Breast epithelium (tissue), 4 donors: ENCODE data around the gene HFE. TPM values are rescaled to one million over a fixed set of nuclear protein-coding genes. Genes with fewer than 3 reads are reported as not detected.
"Not testable (repeated sequence)": the region's sequence is repeated elsewhere in the genome, so short reads cannot be mapped to it uniquely, and the experiment has no call there.

ENCODE experiments used
- DNase-seq, 2 donors: peaks; one replicate each; pipeline ENCODE4 v3.0.0-alpha.2; 2019; ENCODE audit warnings: low spot score in 2 of 2
- H3K27ac ChIP-seq, 2 donors: fragments of 200-600 bp; sonication (generic) in 1 of 2; one replicate each; pipeline ENCODE4 v1.5.1; 2016 to 2019; ENCODE audit warnings: mild to moderate bottlenecking in 1 of 2
- H3K27me3 ChIP-seq, 2 donors: fragments of 200-600 bp; sonication (generic) in 1 of 2; one replicate each; pipeline versions ENCODE4 v1.5.1 to v1.6.0; 2017 to 2019; ENCODE audit warnings: control low read depth in 1 of 2, mild to moderate bottlenecking in 1 of 2
- H3K36me3 ChIP-seq: fragments of 200-600 bp; one replicate; pipeline ENCODE4 v1.5.1; 2019
- H3K4me1 ChIP-seq, 2 donors: fragments of 200-600 bp; sonication (generic); one replicate each; pipeline ENCODE4 v1.5.1; 2016 to 2019; ENCODE audit warnings: control low read depth in 1 of 2
- H3K4me3 ChIP-seq, 3 donors: fragments of 200-600 bp; sonication (generic); 1 replicate in 2 of 3; 2 replicates in 1 of 3; pipeline ENCODE4 v1.5.1; 2016 to 2019; ENCODE audit warnings: mild to moderate bottlenecking in 3 of 3, moderate library complexity in 2 of 3
- H3K9me3 ChIP-seq, 2 donors: fragments of 200-600 bp; sonication (generic) in 1 of 2; one replicate each; pipeline ENCODE4 v1.5.1; 2016 to 2019; ENCODE audit warnings: control low read depth in 1 of 2
- CTCF ChIP-seq, 3 donors: fragments of 450-650 bp; IDR thresholded peaks; one replicate each; pipeline ENCODE4 v1.5.1; 2016 to 2017; ENCODE audit warnings: antibody characterized with exemption in 3 of 3, mild to moderate bottlenecking in 3 of 3, moderate library complexity in 3 of 3
- POLR2A ChIP-seq: fragments of 450-650 bp; IDR thresholded peaks from one replicate; pipeline ENCODE4 v1.6.1; 2016; ENCODE audit warnings: antibody characterized with exemption, mild to moderate bottlenecking, moderate library complexity
- POLR2AphosphoS5 ChIP-seq, 3 donors: sonication (generic); formaldehyde crosslinking; IDR thresholded peaks; one replicate each; pipeline ENCODE4 v1.6.1; 2017; ENCODE audit warnings: antibody characterized with exemption in 3 of 3
- intact Hi-C: fragments of 100-400 bp; cut with DNase I; formaldehyde crosslinking; loops from one replicate; pipeline ENCODE4 v1.15.1; 2023; ENCODE audit warnings: low total_unique reads
- total RNA-seq, 3 donors: library from RNA; depleted of rRNA; stranded (reverse); fragments of >200 nt; gene quantifications; one replicate each; pipeline ENCODE4 v1.1.0, GENCODE V29; 2016

Gene HFE
- total RNA-seq, 3 donors from 2014 or later: 5.6 to 9.4 (median 8.6) TPM

- Histone ChIP-seq H3K4me1 (no peaks in the 10 kb centered on the region), H3K36me3 (no peaks in the 10 kb centered on the region), H3K4me3 (peak overlapping the region; percentile 46 to 67 (median 62)), H3K9me3 (no peaks in the 10 kb centered on the region), H3K27me3 (no peaks in the 10 kb centered on the region), H3K27ac (peak overlapping the region; percentile 91 to 94)
- peak; percentile 70 to 86 for DNase-seq
- no peak for TF ChIP-seq CTCF (IDR thresholded peaks at IDR 0.05)
- TF ChIP-seq POLR2A: peak; percentile 62
- peak; percentile 47 to 75 (median 71) for TF ChIP-seq POLR2AphosphoS5 (IDR thresholded peaks at IDR 0.05)
- intact Hi-C loops: no loop called here
These were observed 41.9 kb upstream of the HFE start for GRCh38 chr6:26045065-26045927.

GRCh38 chr6:26045928-26046368, 41.3 kb upstream of the HFE start:
- Histone ChIP-seq H3K4me3 (peak overlapping the region in 1 of 3 donors; percentile 67), H3K4me1 (no peaks in the 10 kb centered on the region), H3K9me3 (no peaks in the 10 kb centered on the region), H3K27ac (peak overlapping the region in 1 of 2 donors; percentile 94), H3K36me3 (no peaks in the 10 kb centered on the region), H3K27me3 (no peaks in the 10 kb centered on the region)
- intact Hi-C loops: no loop called here
- no peak for TF ChIP-seq POLR2AphosphoS5 (IDR thresholded peaks at IDR 0.05)
- no peak for TF ChIP-seq CTCF (IDR thresholded peaks at IDR 0.05)
- no peak for TF ChIP-seq POLR2A
- DNase-seq: no peak

GRCh38 chr6:26047329-26047728, 39.9 kb upstream of the HFE start:
- intact Hi-C loops, DNase-seq, H3K27me3 ChIP-seq, H3K27ac ChIP-seq, H3K9me3 ChIP-seq, H3K4me3 ChIP-seq, H3K4me1 ChIP-seq, H3K36me3 ChIP-seq: not testable (repeated sequence)

- intact Hi-C loops: no loop called here
These were observed 38.6 kb upstream of the HFE start for GRCh38 chr6:26048590-26048989.

GRCh38 chr6:26051665-26052310, 35.4 kb upstream of the HFE start:
- Histone ChIP-seq H3K36me3 (no peaks in the 10 kb centered on the region), H3K4me1 (no peaks in the 10 kb centered on the region), H3K4me3 (no peak overlapping the region), H3K27ac (no peak overlapping the region), H3K9me3 (no peaks in the 10 kb centered on the region), H3K27me3 (no peaks in the 10 kb centered on the region)
- intact Hi-C loops: no loop called here
- TF ChIP-seq POLR2A (no peak), CTCF (IDR thresholded peaks at IDR 0.05) (no peak), POLR2AphosphoS5 (IDR thresholded peaks at IDR 0.05) (no peak)
- no peak for DNase-seq

More at GRCh38 chr6:26048590-26048989, 38.6 kb upstream of the HFE start:
- no peak overlapping the region for H3K27ac ChIP-seq
- no peak overlapping the region for H3K4me3 ChIP-seq
- TF ChIP-seq POLR2AphosphoS5 (IDR thresholded peaks at IDR 0.05): no peak
- no peak for TF ChIP-seq POLR2A
- TF ChIP-seq CTCF (IDR thresholded peaks at IDR 0.05): no peak
- no peaks in the 10 kb centered on the region for H3K36me3 ChIP-seq
- no peaks in the 10 kb centered on the region for H3K4me1 ChIP-seq
- no peak for DNase-seq
- no peaks in the 10 kb centered on the region for H3K9me3 ChIP-seq
- H3K27me3 ChIP-seq: no peaks in the 10 kb centered on the region

- H3K27ac ChIP-seq, DNase-seq, intact Hi-C loops, H3K36me3 ChIP-seq, H3K27me3 ChIP-seq, H3K4me1 ChIP-seq, H3K9me3 ChIP-seq, H3K4me3 ChIP-seq: not testable (repeated sequence)
These were observed 34.4 kb upstream of the HFE start for GRCh38 chr6:26052762-26053250.
